HCT116 (cell line): Measurements from ENCODE around the gene PLCB1. TPM values are rescaled to one million over a fixed set of nuclear protein-coding genes. Genes with fewer than 3 reads are reported as not detected.

Experiments
- ATAC-seq: fragments of 200-7000 bp; cut with Tn5 transposase; 2 replicates; pipeline ENCODE4 v1.9.1; 2020; ENCODE audit warnings: mild to moderate bottlenecking, moderate library complexity
- BruUV-seq: library from RNA; stranded (reverse); fragments of 400-500 nt; replicated peaks from 2 replicates; lab custom pipeline; 2021; lab: Mats Ljungman, UMichigan
- CTCF ChIA-PET: fragments of 300-600 bp; sonication (Branson Sonifier 250); formaldehyde crosslinking; loops from one replicate; lab custom pipeline; 2021; ENCODE audit warnings: antibody characterized with exemption; lab: Charles Lee
- POLR2A ChIA-PET: fragments of 300-600, 350-600 bp; sonication (Branson Sonifier 250); formaldehyde crosslinking; loops from one replicate; lab custom pipeline; 2021; ENCODE audit warnings: antibody characterized with exemption; lab: Charles Lee
- RAD21 ChIA-PET, 2 experiments: fragments of 300-600 bp; sonication (Branson Sonifier 250); formaldehyde crosslinking; loops; one replicate each; lab custom pipeline; 2023; ENCODE audit warnings: low total read pairs in 2 of 2; ENCODE audit not compliant: uncharacterized antibody in 2 of 2, unreplicated experiment in 2 of 2, low non-redundant PET in 1 of 2; lab: Charles Lee
- DNase-seq: peaks from one replicate; pipeline ENCODE4 v3.0.0-alpha.2; 2010; ENCODE audit warnings: low read depth, low spot score
- H2AFZ ChIP-seq: fragments of 200-600 bp; shearing (Covaris generic), sonication (generic); 2 replicates; pipeline ENCODE4 v1.6.1; 2017; ENCODE audit warnings: low read depth, mixed run types, mixed read lengths, antibody characterized with exemption, low read length; ENCODE audit not compliant: poor library complexity, severe bottlenecking
- H3K27ac ChIP-seq: 2 replicates; pipeline ENCODE4 v1.5.1; 2012; ENCODE audit warnings: low read depth, low read length
- H3K27me3 ChIP-seq: fragments of 200-600 bp; sonication (generic); 2 replicates; pipeline ENCODE4 v1.6.1; 2016; ENCODE audit warnings: mixed run types, low read length, mixed read lengths; ENCODE audit not compliant: insufficient read depth
- H3K36me3 ChIP-seq, 2 experiments: fragments of 200-500 bp in 1 of 2; fragments of 200-600 bp in 1 of 2; sonication (Bioruptor generic) in 1 of 2; sonication (generic) in 1 of 2; 2 replicates each; pipeline versions ENCODE4 v1.5.1 to v1.6.1; 2014 to 2016; ENCODE audit warnings: low read length in 2 of 2, inconsistent platforms in 1 of 2, mixed read lengths in 1 of 2, mixed run types in 1 of 2; ENCODE audit not compliant: insufficient read depth in 2 of 2, control insufficient read depth in 1 of 2
- H3K4me1 ChIP-seq, 2 experiments: fragments of 200-600 bp in 1 of 2; sonication (generic) in 1 of 2; 2 replicates each; pipeline versions ENCODE4 v1.5.1 to v1.6.1; 2012 to 2017; ENCODE audit warnings: low read length in 2 of 2, inconsistent platforms in 1 of 2, mild to moderate bottlenecking in 1 of 2, mixed read lengths in 1 of 2, mixed run types in 1 of 2, moderate library complexity in 1 of 2; ENCODE audit not compliant: insufficient read depth in 2 of 2, control insufficient read depth in 1 of 2
- H3K4me2 ChIP-seq: fragments of 200-600 bp; sonication (generic); 2 replicates; pipeline ENCODE4 v1.6.1; 2017; ENCODE audit warnings: mixed run types, low read length, mixed read lengths
- H3K4me3 ChIP-seq, 2 experiments: fragments of 200-600 bp in 1 of 2; sonication (generic) in 1 of 2; replicated peaks in 1 of 2; 2 replicates each; pipeline ENCODE4 v1.5.1; 2011 to 2016; ENCODE audit warnings: low read length in 2 of 2, control low read depth in 1 of 2, low read depth in 1 of 2, mild to moderate bottlenecking in 1 of 2, mixed read lengths in 1 of 2, mixed run types in 1 of 2
- H3K79me2 ChIP-seq: fragments of 200-600 bp; sonication (generic); 2 replicates; pipeline ENCODE4 v1.6.1; 2017; ENCODE audit warnings: mild to moderate bottlenecking, mixed run types, low read length, moderate library complexity, mixed read lengths; ENCODE audit not compliant: insufficient read depth
- H3K9ac ChIP-seq: fragments of 200-600 bp; sonication (generic); 2 replicates; pipeline ENCODE4 v1.6.1; 2016; ENCODE audit warnings: low read length, mixed read lengths
- H3K9me2 ChIP-seq: fragments of 200-600 bp; sonication (generic), shearing (Covaris generic); 2 replicates; pipeline ENCODE4 v1.6.1; 2017; ENCODE audit warnings: mixed run types, mild to moderate bottlenecking, moderate library complexity; ENCODE audit not compliant: insufficient read depth
- H3K9me3 ChIP-seq, 2 experiments: fragments of 200-500 bp in 1 of 2; fragments of 200-600 bp in 1 of 2; sonication (Bioruptor generic) in 1 of 2; sonication (generic) in 1 of 2; 2 replicates each; pipeline ENCODE4 v1.6.1; 2014 to 2017; ENCODE audit warnings: low read length in 2 of 2, mixed read lengths in 2 of 2, inconsistent platforms in 1 of 2, low read depth in 1 of 2, mild to moderate bottlenecking in 1 of 2, mixed run types in 1 of 2, moderate library complexity in 1 of 2; ENCODE audit not compliant: control insufficient read depth in 1 of 2, insufficient read depth in 1 of 2
- H4K20me1 ChIP-seq: fragments of 200-600 bp; sonication (generic), shearing (Covaris generic); 2 replicates; pipeline ENCODE4 v1.6.1; 2017; ENCODE audit warnings: mixed run types, mild to moderate bottlenecking, moderate library complexity; ENCODE audit not compliant: insufficient read depth
- CBX3 ChIP-seq: IDR thresholded peaks from 2 replicates; pipeline ENCODE4 v1.6.1; 2012; ENCODE audit warnings: low read depth
- CEBPB ChIP-seq: IDR thresholded peaks from 2 replicates; pipeline ENCODE4 v1.6.1; 2012; ENCODE audit warnings: low read depth
- EGR1 ChIP-seq: IDR thresholded peaks from 2 replicates; pipeline ENCODE4 v1.6.1; 2012; ENCODE audit warnings: low read depth
- ELF1 ChIP-seq: IDR thresholded peaks from 2 replicates; pipeline ENCODE4 v1.6.1; 2012; ENCODE audit warnings: low read depth, borderline replicate concordance
- EZH2 ChIP-seq: fragments of 200-600 bp; sonication (generic); IDR thresholded peaks from 2 replicates; pipeline ENCODE4 v1.6.1; 2017; ENCODE audit warnings: antibody characterized with exemption, mixed run types
- FOSL1 ChIP-seq: IDR thresholded peaks from 2 replicates; pipeline ENCODE4 v1.6.1; 2012; ENCODE audit warnings: low read depth
- JUND ChIP-seq: IDR thresholded peaks from 2 replicates; pipeline ENCODE4 v1.6.1; 2012
- POLR2A ChIP-seq: IDR thresholded peaks from 2 replicates; pipeline ENCODE4 v1.7.0; 2011; ENCODE audit warnings: borderline replicate concordance; ENCODE audit not compliant: insufficient read depth, insufficient read length; ENCODE audit errors: extremely low read depth
- RAD21 ChIP-seq: IDR thresholded peaks from 2 replicates; pipeline ENCODE4 v1.6.1; 2012; ENCODE audit warnings: low read depth, mild to moderate bottlenecking
- SIN3A ChIP-seq: IDR thresholded peaks from 2 replicates; pipeline ENCODE4 v1.6.1; 2012; ENCODE audit warnings: low read depth
- SP1 ChIP-seq: IDR thresholded peaks from 2 replicates; pipeline ENCODE4 v1.6.1; 2012; ENCODE audit warnings: low read depth
- TCF7L2 ChIP-seq: IDR thresholded peaks from 2 replicates; pipeline ENCODE4 v1.7.0; 2011; ENCODE audit warnings: borderline replicate concordance, inconsistent platforms; ENCODE audit not compliant: insufficient read depth, insufficient read length; ENCODE audit errors: extremely low read depth
- YY1 ChIP-seq: IDR thresholded peaks from 2 replicates; pipeline ENCODE4 v1.6.1; 2011; ENCODE audit warnings: low read length, low read depth, moderate library complexity, mild to moderate bottlenecking; ENCODE audit not compliant: insufficient replicate concordance; ENCODE audit errors: extremely low read depth
- ZFX ChIP-seq: fragments of 450-650 bp; IDR thresholded peaks from 2 replicates; pipeline ENCODE4 v1.6.1; 2017
- ZNF274 ChIP-seq: fragments of 200-500 bp; sonication (Bioruptor generic); IDR thresholded peaks from 2 replicates; pipeline ENCODE4 v1.6.1; 2014; ENCODE audit warnings: mild to moderate bottlenecking, low read depth, low read length, inconsistent platforms
- intact Hi-C: fragments of 100-400 bp; cut with micrococcal nuclease; formaldehyde crosslinking; loops from 2 replicates; pipeline ENCODE4 v1.10.0; 2022
- total RNA-seq: library from RNA; stranded (reverse); gene quantifications from one replicate; pipeline ENCODE4 v1.2.1, GENCODE V29; 2021; ENCODE audit not compliant: unreplicated experiment
- TF ChIP-seq, protein P1 (sequence below): IDR thresholded peaks from 2 replicates; pipeline ENCODE4 v1.6.1; 2012; ENCODE audit warnings: low read depth
- TF ChIP-seq, protein P2 (sequence below), 3 experiments: fragments of 200-600 bp in 1 of 3; sonication (generic) in 1 of 3; IDR thresholded peaks in 2 of 3; conservative IDR thresholded peaks in 1 of 3; 2 replicates each; pipeline ENCODE4 v1.5.1; 2012 to 2017; ENCODE audit warnings: low read depth in 2 of 3, low read length in 2 of 3, antibody characterized with exemption in 1 of 3, borderline replicate concordance in 1 of 3, control low read depth in 1 of 3, mild to moderate bottlenecking in 1 of 3, mixed read lengths in 1 of 3, mixed run types in 1 of 3, moderate library complexity in 1 of 3; ENCODE audit not compliant: insufficient read depth in 1 of 3
- TF ChIP-seq, protein P3 (sequence below): IDR thresholded peaks from 2 replicates; pipeline ENCODE4 v1.6.1; 2012
- TF ChIP-seq, protein P4 (sequence below): IDR thresholded peaks from 2 replicates; pipeline ENCODE4 v1.6.1; 2011; ENCODE audit warnings: mild to moderate bottlenecking, low read length, moderate library complexity; ENCODE audit not compliant: insufficient replicate concordance; ENCODE audit errors: extremely low read depth
- TF ChIP-seq, protein P5 (sequence below): IDR thresholded peaks from 2 replicates; pipeline ENCODE4 v1.6.1; 2012

The PLCB1 gene
- total RNA-seq, 1 experiment from 2014 or later = 15.8 TPM

DNA sequence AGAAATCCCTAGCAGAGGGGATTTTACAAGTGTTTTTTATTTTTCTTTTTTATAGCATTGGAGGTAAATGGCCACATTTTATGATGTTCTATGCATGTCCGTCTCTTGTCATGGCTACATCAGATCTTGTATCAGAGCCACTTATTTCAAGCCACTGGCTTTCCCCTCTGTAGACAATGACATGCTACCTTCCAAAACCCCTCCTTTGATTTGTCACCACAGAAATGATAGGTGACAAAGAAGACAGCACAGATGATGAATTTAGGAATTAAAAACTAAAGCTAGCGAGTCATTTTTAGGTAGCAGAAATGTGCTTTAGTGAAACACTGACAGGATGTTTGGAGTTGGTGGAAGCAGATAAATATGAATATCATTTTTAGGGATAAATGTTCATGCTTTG is 20.8 kb downstream of the PLCB1 start:
- H3K27me3 ChIP-seq = no peaks in the 10 kb centered on the region
- ATAC-seq = no peak
- no peaks in the 10 kb centered on the region for H3K79me2 ChIP-seq
- intact Hi-C loops = no loop called here
- no peaks in the 10 kb centered on the region for H3K9me3 ChIP-seq
- ChIA-PET CTCF (no interaction called here), RAD21 (no interaction called here), POLR2A (no interaction called here)
- no peak for DNase-seq
- no peak overlapping the region for H3K9ac ChIP-seq
- H4K20me1 ChIP-seq = no peaks in the 10 kb centered on the region
- no peak overlapping the region for H3K4me2 ChIP-seq
- no peak for TF ChIP-seq YY1
- TF ChIP-seq, protein P1, sequence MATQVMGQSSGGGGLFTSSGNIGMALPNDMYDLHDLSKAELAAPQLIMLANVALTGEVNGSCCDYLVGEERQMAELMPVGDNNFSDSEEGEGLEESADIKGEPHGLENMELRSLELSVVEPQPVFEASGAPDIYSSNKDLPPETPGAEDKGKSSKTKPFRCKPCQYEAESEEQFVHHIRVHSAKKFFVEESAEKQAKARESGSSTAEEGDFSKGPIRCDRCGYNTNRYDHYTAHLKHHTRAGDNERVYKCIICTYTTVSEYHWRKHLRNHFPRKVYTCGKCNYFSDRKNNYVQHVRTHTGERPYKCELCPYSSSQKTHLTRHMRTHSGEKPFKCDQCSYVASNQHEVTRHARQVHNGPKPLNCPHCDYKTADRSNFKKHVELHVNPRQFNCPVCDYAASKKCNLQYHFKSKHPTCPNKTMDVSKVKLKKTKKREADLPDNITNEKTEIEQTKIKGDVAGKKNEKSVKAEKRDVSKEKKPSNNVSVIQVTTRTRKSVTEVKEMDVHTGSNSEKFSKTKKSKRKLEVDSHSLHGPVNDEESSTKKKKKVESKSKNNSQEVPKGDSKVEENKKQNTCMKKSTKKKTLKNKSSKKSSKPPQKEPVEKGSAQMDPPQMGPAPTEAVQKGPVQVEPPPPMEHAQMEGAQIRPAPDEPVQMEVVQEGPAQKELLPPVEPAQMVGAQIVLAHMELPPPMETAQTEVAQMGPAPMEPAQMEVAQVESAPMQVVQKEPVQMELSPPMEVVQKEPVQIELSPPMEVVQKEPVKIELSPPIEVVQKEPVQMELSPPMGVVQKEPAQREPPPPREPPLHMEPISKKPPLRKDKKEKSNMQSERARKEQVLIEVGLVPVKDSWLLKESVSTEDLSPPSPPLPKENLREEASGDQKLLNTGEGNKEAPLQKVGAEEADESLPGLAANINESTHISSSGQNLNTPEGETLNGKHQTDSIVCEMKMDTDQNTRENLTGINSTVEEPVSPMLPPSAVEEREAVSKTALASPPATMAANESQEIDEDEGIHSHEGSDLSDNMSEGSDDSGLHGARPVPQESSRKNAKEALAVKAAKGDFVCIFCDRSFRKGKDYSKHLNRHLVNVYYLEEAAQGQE = no peak
- TF ChIP-seq, protein P2, sequence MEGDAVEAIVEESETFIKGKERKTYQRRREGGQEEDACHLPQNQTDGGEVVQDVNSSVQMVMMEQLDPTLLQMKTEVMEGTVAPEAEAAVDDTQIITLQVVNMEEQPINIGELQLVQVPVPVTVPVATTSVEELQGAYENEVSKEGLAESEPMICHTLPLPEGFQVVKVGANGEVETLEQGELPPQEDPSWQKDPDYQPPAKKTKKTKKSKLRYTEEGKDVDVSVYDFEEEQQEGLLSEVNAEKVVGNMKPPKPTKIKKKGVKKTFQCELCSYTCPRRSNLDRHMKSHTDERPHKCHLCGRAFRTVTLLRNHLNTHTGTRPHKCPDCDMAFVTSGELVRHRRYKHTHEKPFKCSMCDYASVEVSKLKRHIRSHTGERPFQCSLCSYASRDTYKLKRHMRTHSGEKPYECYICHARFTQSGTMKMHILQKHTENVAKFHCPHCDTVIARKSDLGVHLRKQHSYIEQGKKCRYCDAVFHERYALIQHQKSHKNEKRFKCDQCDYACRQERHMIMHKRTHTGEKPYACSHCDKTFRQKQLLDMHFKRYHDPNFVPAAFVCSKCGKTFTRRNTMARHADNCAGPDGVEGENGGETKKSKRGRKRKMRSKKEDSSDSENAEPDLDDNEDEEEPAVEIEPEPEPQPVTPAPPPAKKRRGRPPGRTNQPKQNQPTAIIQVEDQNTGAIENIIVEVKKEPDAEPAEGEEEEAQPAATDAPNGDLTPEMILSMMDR (IDR thresholded peaks at IDR 0.05 in 2 of 3, conservative IDR thresholded peaks at IDR 0.05 in 1 of 3; ENCODE audit: borderline replicate concordance in 1 of 3, insufficient read depth in 1 of 3, low read depth in 2 of 3, low read length in 2 of 3) = no peak
- TF ChIP-seq, protein P3, sequence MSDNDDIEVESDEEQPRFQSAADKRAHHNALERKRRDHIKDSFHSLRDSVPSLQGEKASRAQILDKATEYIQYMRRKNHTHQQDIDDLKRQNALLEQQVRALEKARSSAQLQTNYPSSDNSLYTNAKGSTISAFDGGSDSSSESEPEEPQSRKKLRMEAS = no peak
- TF ChIP-seq, protein P4, sequence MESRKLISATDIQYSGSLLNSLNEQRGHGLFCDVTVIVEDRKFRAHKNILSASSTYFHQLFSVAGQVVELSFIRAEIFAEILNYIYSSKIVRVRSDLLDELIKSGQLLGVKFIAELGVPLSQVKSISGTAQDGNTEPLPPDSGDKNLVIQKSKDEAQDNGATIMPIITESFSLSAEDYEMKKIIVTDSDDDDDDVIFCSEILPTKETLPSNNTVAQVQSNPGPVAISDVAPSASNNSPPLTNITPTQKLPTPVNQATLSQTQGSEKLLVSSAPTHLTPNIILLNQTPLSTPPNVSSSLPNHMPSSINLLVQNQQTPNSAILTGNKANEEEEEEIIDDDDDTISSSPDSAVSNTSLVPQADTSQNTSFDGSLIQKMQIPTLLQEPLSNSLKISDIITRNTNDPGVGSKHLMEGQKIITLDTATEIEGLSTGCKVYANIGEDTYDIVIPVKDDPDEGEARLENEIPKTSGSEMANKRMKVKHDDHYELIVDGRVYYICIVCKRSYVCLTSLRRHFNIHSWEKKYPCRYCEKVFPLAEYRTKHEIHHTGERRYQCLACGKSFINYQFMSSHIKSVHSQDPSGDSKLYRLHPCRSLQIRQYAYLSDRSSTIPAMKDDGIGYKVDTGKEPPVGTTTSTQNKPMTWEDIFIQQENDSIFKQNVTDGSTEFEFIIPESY = no peak
- TF ChIP-seq CBX3 = no peak
- TF ChIP-seq CEBPB = no peak
- TF ChIP-seq EZH2 = no peak
- TF ChIP-seq, protein P5, sequence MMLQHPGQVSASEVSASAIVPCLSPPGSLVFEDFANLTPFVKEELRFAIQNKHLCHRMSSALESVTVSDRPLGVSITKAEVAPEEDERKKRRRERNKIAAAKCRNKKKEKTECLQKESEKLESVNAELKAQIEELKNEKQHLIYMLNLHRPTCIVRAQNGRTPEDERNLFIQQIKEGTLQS = no peak
- no peak for TF ChIP-seq ZFX
- no peak for TF ChIP-seq JUND
- TF ChIP-seq SIN3A = no peak
- no peak for TF ChIP-seq ELF1
- TF ChIP-seq SP1 = no peak
- TF ChIP-seq ZNF274 = no peak
- TF ChIP-seq TCF7L2 = no peak
- no peak for TF ChIP-seq FOSL1
- TF ChIP-seq POLR2A = no peak
- TF ChIP-seq RAD21 = no peak
- TF ChIP-seq EGR1 = no peak
- no peak overlapping the region for H3K27ac ChIP-seq
- no TSS peak for BruUV-seq
- peaks cover 19 to 24% of the 10 kb centered on the region in 2 experiments for H3K4me1 ChIP-seq
- no peak overlapping the region for H3K4me3 ChIP-seq
- H2AFZ ChIP-seq = no peak overlapping the region
- H3K36me3 ChIP-seq = no peaks in the 10 kb centered on the region
- H3K9me2 ChIP-seq = no peaks in the 10 kb centered on the region
